ENCODE results near the gene CLDN18.

CLDN18 gene

GRCh38 chr3:138027821-138028220 lies 17.9 kb downstream of the CLDN18 start:
- DNase-seq, result no peak

- DNase-seq, result no peak
These were observed 20.8 kb downstream of the CLDN18 start for GRCh38 chr3:138030734-138031280.

- no peak for DNase-seq
These were observed 21.6 kb downstream of the CLDN18 start for GRCh38 chr3:138031536-138031935.

- no peak for DNase-seq
These were observed 22.6 kb downstream of the CLDN18 start for GRCh38 chr3:138032567-138032966.

- no peak for DNase-seq
These were observed 23.3 kb downstream of the CLDN18 start for GRCh38 chr3:138033202-138033691.

GRCh38 chr3:138034918-138035317 lies 25.0 kb downstream of the CLDN18 start:
- no peak for DNase-seq

GRCh38 chr3:138036572-138036971 lies 26.6 kb downstream of the CLDN18 start:
- no peak for DNase-seq

GRCh38 chr3:138038725-138039462 lies 28.9 kb downstream of the CLDN18 start:
- DNase-seq, result no peak

GRCh38 chr3:138042043-138042442 lies 32.1 kb downstream of the CLDN18 start:
- no peak for DNase-seq

GRCh38 chr3:138043266-138044029 lies 33.5 kb downstream of the CLDN18 start:
- DNase-seq, result no peak

- no peak for DNase-seq
These were observed 36.1 kb downstream of the CLDN18 start for GRCh38 chr3:138046085-138046484.

- no peak for DNase-seq
These were observed 37.0 kb downstream of the CLDN18 start for GRCh38 chr3:138046955-138047354.

- DNase-seq, result no peak
These were observed 37.7 kb downstream of the CLDN18 start for GRCh38 chr3:138047596-138048158.

GRCh38 chr3:138049157-138049919 lies 39.4 kb downstream of the CLDN18 start:
- DNase-seq, result no peak

GRCh38 chr3:138051947-138052802 lies 42.2 kb downstream of the CLDN18 start:
- DNase-seq, result peak; percentile 8

GRCh38 chr3:138054057-138054456 lies 44.1 kb downstream of the CLDN18 start:
- DNase-seq, result no peak

GRCh38 chr3:138057384-138057783 lies 47.4 kb downstream of the CLDN18 start:
- DNase-seq, result no peak

GRCh38 chr3:138059261-138059660 lies 49.3 kb downstream of the CLDN18 start:
- no peak for DNase-seq

- DNase-seq, result no peak
These were observed 50.8 kb downstream of the CLDN18 start for GRCh38 chr3:138060792-138061191.

- DNase-seq, result no peak
These were observed 52.1 kb downstream of the CLDN18 start for GRCh38 chr3:138062037-138062436.

GRCh38 chr3:138062626-138063025 lies 52.7 kb downstream of the CLDN18 start:
- DNase-seq, result no peak

- no peak for DNase-seq
These were observed 53.5 kb downstream of the CLDN18 start for GRCh38 chr3:138063416-138063815.

Measured in CD4-positive, alpha-beta T cell treated with Interleukin-17A for 4 hours (primary cell).